ENCODE data around the gene POU6F1.

GRCh38 chr12:51224625-51225024 is 6.8 kb upstream of the POU6F1 start:
- TF ChIP-seq CTCF (conservative IDR thresholded peaks at IDR 0.05; ENCODE audit: low read depth, low read length), result no peak
- TF ChIP-seq EZH2 (IDR thresholded peaks at IDR 0.05; ENCODE audit: low read length, unreplicated experiment), result no peak
- no peak for TF ChIP-seq EZH2phosphoT487 (IDR thresholded peaks at IDR 0.05; ENCODE audit: borderline replicate concordance, low read length)

Measured in PC-3 (cell line).